ENCODE data around the gene CWC15. TPM values are rescaled to one million over a fixed set of nuclear protein-coding genes. Genes with fewer than 3 reads are reported as not detected.
"Not testable (repeated sequence)": the region's sequence is repeated elsewhere in the genome, so short reads cannot be mapped to it uniquely, and the experiment has no call there.

Gene CWC15
- total RNA-seq (2014; rRNA removed) = 56.9 and 63.5 TPM in 2 replicates
- percentile 95 among the genes with signal in this experiment for Bru-seq, nascent RNA
- percentile 92 among the genes with signal in this experiment for BruChase-seq, experiment 1, labeled RNA remaining after a 6-hour chase
- percentile 88 among the genes with signal in this experiment for BruChase-seq, experiment 2, labeled RNA remaining after a 2-hour chase
- long read RNA-seq, transcript CWC15-201 (7 exons, 1,576 nt) = major isoform, 52 of 78 reads
- long read RNA-seq, partial matches to known transcripts = 10 of 78 reads
- long read RNA-seq, other reads (novel, unspliced or antisense) = 14 of 78 reads

DNA sequence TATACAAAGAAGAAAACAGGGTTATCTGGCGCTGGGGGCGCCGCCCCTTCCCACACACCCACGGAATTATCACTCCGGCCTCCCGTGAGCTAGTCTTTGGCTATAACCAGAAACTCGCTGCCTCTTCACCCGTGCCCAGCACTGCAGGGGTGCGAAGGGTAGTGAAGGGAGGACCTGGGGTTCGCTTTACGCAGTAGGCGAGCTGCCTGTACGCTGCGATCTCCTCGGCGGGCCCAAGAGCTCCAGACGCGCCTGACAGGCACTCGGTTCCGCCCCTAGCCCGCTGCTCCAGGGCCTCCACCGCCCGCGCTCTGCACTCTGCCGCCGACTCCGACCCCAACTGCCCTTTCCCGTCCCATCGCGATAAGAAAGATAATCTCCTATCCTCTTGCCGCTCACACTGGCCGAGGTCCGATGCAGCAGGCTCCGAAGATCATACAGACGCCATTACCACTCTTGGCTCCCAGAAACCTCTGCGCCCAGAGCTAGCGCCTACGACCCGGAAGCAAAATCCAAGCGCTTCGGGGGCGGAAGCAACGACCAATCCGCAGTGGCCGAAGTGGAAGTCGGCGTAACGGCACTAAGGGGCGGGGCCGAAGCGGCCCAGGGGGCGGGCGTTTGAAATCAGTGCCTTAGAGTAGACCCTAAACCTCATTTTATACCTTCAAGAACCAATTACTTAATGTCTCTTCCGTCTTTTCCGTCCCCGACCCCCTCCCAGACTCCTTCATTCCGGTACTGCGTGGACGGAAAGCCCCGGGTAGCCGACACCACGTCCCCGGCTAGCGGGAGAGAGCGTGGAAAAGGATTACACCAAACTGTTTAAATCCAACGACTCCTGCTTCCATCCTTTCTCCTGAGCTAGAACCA, at the start of gene CWC15, which contains the start of gene KDM4D:
Gene CWC15 (minus strand): TSS at position 458 of the 870 bp plus-strand sequence. CDS start 1,371 bp downstream, outside the sequence.
Gene KDM4D (plus strand): TSS at position 611 of the 870 bp plus-strand sequence. CDS start 23,664 bp downstream, outside the sequence.
- BruUV-seq (replicated peaks) = TSS peak; percentile 58

GRCh38 chr11:95021468-95021867, 48.1 kb upstream of the CWC15 start:
- POLR2A ChIA-PET (ENCODE audit: unreplicated experiment); H3K4me1 ChIP-seq (ENCODE audit: insufficient read depth, low read length); ATAC-seq; H3K4me2 ChIP-seq (ENCODE audit: low read length); H3K36me3 ChIP-seq (ENCODE audit: low read depth, low read length); H2AFZ ChIP-seq (ENCODE audit: low read length); H3K27ac ChIP-seq (ENCODE audit: low read length); DNase-seq; H3K9ac ChIP-seq (ENCODE audit: low read length); H3K9me3 ChIP-seq (ENCODE audit: low read length); BruUV-seq (replicated peaks); H4K20me1 ChIP-seq (ENCODE audit: low read length); H3K9me2 ChIP-seq (replicated peaks; ENCODE audit: low read length); intact Hi-C loops (cut with micrococcal nuclease); CTCF ChIA-PET; H3F3A ChIP-seq (ENCODE audit: low read length, unreplicated experiment); H3K4me3 ChIP-seq (ENCODE audit: low read length); H3K79me2 ChIP-seq (ENCODE audit: low read length): not testable (repeated sequence)
- peaks cover 11% of the 10 kb centered on the region; the same call in 1 of the 2 replicates for H3K27me3 ChIP-seq (ENCODE audit: low read length)

More for the DNA sequence above, at the start of gene CWC15, which contains the start of gene KDM4D:
- Histone ChIP-seq H3K4me2 (ENCODE audit: low read length) (peak within 1 kb of the TSS; percentile 86), H3K9me2 (replicated peaks; ENCODE audit: low read length) (no peaks in the 10 kb centered on the region), H3F3A (ENCODE audit: low read length, unreplicated experiment) (no peaks in the 10 kb centered on the region), H4K20me1 (ENCODE audit: low read length) (peaks cover 6% of the 10 kb centered on the region; the same call in 1 of the 2 replicates), H3K4me1 (ENCODE audit: insufficient read depth, low read length) (peaks cover 21% of the 10 kb centered on the region), H3K9ac (ENCODE audit: low read length) (peak within 1 kb of the TSS; percentile 91), H3K27me3 (ENCODE audit: low read length) (no peaks in the 10 kb centered on the region), H3K79me2 (ENCODE audit: low read length) (peaks cover 35% of the 10 kb centered on the region), H2AFZ (ENCODE audit: low read length) (peak within 1 kb of the TSS; percentile 96), H3K4me3 (ENCODE audit: low read length) (peak within 1 kb of the TSS; percentile 83), H3K9me3 (ENCODE audit: low read length) (no peaks in the 10 kb centered on the region), H3K27ac (ENCODE audit: low read length) (peak within 1 kb of the TSS; percentile 13; the same call in 1 of the 2 replicates), H3K36me3 (ENCODE audit: low read depth, low read length) (peaks cover 35% of the 10 kb centered on the region)
- intact Hi-C loops (cut with micrococcal nuclease) = loop anchor here (1.0 to 10.0 kb wide), 5 partner anchors 93 to 1454 kb away; partner anchors contain the start of gene SRSF8
- ChIA-PET CTCF (interaction anchor here (0.7 to 1.3 kb wide), 3 partner anchors 94 to 481 kb away, joined by 3 read pairs; no protein-coding TSS in a partner anchor), POLR2A (ENCODE audit: unreplicated experiment) (interaction anchor here (0.5 to 0.9 kb wide), 5 partner anchors 16 to 135 kb away, joined by 3 to 5 read pairs (median 4); partner anchors contain the start of gene SRSF8)
- DNase-seq (peak; percentile 98), ATAC-seq (peak; percentile 99)
- TF ChIP-seq, protein P1, sequence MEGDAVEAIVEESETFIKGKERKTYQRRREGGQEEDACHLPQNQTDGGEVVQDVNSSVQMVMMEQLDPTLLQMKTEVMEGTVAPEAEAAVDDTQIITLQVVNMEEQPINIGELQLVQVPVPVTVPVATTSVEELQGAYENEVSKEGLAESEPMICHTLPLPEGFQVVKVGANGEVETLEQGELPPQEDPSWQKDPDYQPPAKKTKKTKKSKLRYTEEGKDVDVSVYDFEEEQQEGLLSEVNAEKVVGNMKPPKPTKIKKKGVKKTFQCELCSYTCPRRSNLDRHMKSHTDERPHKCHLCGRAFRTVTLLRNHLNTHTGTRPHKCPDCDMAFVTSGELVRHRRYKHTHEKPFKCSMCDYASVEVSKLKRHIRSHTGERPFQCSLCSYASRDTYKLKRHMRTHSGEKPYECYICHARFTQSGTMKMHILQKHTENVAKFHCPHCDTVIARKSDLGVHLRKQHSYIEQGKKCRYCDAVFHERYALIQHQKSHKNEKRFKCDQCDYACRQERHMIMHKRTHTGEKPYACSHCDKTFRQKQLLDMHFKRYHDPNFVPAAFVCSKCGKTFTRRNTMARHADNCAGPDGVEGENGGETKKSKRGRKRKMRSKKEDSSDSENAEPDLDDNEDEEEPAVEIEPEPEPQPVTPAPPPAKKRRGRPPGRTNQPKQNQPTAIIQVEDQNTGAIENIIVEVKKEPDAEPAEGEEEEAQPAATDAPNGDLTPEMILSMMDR (conservative IDR thresholded peaks at IDR 0.05; ENCODE audit: low read depth, low read length) = no peak
- TF ChIP-seq EZH2phosphoT487 (IDR thresholded peaks at IDR 0.05; ENCODE audit: borderline replicate concordance, low read length) (no peak), EZH2 (IDR thresholded peaks at IDR 0.05; ENCODE audit: low read length, unreplicated experiment) (no peak)

DNA sequence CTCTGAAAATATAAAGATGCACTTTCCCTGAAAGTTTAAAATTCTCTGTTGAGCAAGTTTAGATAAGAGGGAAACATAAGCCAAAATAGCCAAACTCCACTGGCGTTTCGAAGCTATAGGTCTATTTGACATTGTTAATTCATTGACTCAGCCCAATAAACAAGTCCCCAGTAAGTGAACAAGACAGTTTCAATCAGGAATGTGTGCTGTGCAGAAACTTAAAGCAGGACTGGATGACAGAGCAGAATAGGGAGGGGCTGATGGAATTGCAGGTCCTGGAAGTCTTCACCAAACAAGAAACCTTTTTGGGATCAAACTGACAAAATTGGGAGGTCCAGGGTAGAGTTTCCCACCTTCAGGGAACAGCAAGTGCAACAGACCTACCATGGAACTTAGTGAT, 42.8 kb upstream of the CWC15 start:
- H3K27ac ChIP-seq (ENCODE audit: low read length) = no peak overlapping the region
- no peaks in the 10 kb centered on the region for H3F3A ChIP-seq (ENCODE audit: low read length, unreplicated experiment)
- no peak overlapping the region for H3K4me3 ChIP-seq (ENCODE audit: low read length)
- CTCF ChIA-PET = no interaction called here
- intact Hi-C loops (cut with micrococcal nuclease) = no loop called here
- no peaks in the 10 kb centered on the region for H4K20me1 ChIP-seq (ENCODE audit: low read length)
- no peak overlapping the region for H3K4me2 ChIP-seq (ENCODE audit: low read length)
- no peak overlapping the region for H3K9ac ChIP-seq (ENCODE audit: low read length)
- no peaks in the 10 kb centered on the region for H3K27me3 ChIP-seq (ENCODE audit: low read length)
- no peaks in the 10 kb centered on the region for H3K9me2 ChIP-seq (replicated peaks; ENCODE audit: low read length)
- TF ChIP-seq EZH2 (IDR thresholded peaks at IDR 0.05; ENCODE audit: low read length, unreplicated experiment) (no peak), EZH2phosphoT487 (IDR thresholded peaks at IDR 0.05; ENCODE audit: borderline replicate concordance, low read length) (no peak)
- TF ChIP-seq, protein P1 (conservative IDR thresholded peaks at IDR 0.05; ENCODE audit: low read depth, low read length) = no peak
- no peaks in the 10 kb centered on the region for H3K9me3 ChIP-seq (ENCODE audit: low read length)
- no peaks in the 10 kb centered on the region for H3K36me3 ChIP-seq (ENCODE audit: low read depth, low read length)
- POLR2A ChIA-PET (ENCODE audit: unreplicated experiment) = no interaction called here
- no peaks in the 10 kb centered on the region for H3K79me2 ChIP-seq (ENCODE audit: low read length)
- peak; percentile 58 for DNase-seq
- BruUV-seq (replicated peaks) = no TSS peak
- no peak overlapping the region for H2AFZ ChIP-seq (ENCODE audit: low read length)
- H3K4me1 ChIP-seq (ENCODE audit: insufficient read depth, low read length) = no peaks in the 10 kb centered on the region
- peak; percentile 97 for ATAC-seq
